GM19193 (cell line): ENCODE data around the gene ATF7.

Source experiments
- POLR2A ChIP-seq: IDR thresholded peaks from 4 replicates; pipeline ENCODE4 v1.6.1; 2011; ENCODE audit not compliant: insufficient read depth, insufficient read length; ENCODE audit errors: extremely low read depth

ATF7 gene

DNA sequence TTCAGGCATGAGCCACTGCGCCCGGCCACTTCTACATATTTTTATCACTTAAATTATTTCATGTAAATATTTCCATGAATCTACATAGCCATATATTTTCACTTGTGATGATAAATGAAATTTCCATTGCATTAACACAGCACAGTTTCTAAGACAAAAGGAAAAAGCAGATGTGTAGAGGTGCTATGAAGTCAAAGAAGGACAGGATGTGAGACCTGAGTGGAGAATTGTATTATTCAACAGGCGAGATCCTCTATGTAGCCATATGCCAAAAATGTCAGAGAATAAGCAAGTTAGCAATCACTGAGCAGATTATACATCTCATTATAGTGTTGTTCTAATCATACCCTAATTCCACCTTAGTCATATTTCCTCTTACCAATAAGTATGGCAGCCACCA lies 38.1 kb downstream of the ATF7 start:
- TF ChIP-seq POLR2A: no peak

DNA sequence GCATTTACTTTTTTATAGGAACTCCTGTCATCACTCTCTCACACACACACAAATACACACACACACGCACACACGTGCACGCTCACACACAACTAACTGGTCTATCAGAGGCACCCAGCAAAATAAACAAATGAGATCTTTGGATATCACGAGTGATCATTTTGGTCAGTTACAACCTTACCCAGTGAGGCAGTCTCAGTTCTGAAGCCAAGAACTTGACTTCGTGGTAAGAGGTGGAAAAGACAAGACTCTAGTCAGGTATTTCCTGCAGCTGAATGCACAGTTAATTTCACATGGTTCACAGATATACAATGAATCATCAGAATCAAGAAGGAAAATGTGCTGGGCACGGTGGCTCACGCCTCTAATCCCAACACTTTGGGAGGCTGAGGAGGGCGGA lies 39.4 kb downstream of the ATF7 start:
- TF ChIP-seq POLR2A: no peak

DNA sequence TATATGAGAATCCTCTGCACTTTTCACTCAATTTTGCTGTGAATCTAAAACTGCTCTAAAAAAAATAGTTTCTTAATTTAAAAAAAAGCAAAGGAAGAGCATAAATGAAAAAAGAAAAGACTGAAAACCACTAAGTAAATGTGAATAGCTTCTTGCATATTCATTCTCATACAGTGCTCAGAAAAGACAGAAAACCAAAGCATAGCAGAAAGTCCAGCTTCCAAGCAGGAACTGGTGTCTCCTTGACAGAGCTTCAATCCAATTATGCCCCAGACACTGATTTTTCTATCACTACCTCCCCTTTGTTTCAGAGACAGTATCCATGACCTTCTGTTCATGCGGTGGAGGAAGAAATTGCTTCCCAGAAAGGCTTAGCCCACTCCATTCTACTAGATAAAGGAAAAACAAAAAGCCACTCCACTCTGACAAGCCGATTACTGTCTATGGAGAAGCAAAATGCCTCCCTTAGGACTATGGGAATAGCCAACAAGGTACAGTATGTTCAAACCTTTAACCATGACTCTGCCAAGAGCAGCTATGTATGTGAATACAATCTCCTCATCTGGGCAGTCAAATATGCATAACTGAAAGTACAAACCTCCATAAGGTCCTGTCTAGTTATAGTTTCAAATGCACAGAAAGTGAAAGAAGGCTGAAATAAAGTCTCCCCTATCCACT lies 40.6 kb downstream of the ATF7 start:
- TF ChIP-seq POLR2A: no peak

DNA sequence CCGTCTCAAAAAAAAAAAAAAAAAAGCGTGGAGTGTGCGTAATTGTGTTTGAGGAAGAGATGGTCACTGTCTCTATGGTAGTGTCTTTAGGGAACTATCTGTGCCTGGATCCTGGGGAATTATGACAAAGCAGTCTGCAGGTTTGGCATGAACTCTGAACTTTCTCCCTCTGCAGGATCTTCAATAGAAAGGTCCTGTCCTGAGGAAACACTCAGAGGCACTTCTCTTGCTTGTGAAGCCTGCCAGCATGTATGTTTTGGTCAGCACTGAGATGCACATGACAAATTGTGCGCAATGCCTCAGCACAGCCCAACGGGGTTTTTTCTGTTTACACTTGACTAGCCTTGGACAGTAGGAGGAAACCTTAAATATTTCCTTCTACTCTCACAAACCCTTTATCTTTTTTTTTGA lies 46.6 kb downstream of the ATF7 start:
- no peak for TF ChIP-seq POLR2A

DNA sequence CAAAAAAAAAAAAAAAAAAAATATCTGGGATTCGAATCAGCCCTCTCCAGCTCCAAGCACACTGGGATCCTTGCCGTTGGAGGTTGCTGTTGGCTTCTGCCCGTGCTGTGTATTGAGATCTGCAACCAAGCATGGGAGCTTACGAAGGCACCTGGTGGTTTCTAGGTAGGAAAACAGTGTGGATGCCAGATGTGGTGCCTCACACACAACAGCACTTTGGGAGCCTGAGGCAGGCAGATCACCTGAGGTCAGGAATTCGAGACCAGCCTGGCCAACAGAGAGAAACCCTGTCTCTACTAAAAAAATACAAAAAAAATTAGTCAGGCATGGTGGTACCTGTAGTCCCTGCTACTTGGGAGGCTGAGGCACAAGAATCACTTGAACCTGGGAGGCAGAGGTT lies 47.4 kb downstream of the ATF7 start:
- no peak for TF ChIP-seq POLR2A

DNA sequence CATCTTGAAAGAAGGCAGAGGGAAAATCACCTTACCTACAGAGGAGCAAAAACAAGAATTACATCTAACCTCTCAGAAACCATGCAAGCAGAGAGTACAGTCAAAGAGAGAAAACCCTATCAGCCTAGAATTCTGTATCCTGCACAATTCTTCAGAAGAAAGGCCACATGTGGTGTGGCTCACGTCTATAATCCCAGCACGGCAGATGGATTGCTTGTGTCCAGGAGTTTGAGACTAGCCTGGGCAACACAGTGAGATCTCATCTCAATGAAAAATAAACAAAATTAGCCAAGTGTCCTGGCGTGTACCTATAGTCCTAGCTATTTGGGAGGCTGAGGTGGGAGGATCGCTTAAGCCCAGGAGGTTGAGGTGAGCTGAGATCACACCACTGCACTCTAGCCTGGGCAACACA lies 48.2 kb downstream of the ATF7 start:
- TF ChIP-seq POLR2A: no peak

DNA sequence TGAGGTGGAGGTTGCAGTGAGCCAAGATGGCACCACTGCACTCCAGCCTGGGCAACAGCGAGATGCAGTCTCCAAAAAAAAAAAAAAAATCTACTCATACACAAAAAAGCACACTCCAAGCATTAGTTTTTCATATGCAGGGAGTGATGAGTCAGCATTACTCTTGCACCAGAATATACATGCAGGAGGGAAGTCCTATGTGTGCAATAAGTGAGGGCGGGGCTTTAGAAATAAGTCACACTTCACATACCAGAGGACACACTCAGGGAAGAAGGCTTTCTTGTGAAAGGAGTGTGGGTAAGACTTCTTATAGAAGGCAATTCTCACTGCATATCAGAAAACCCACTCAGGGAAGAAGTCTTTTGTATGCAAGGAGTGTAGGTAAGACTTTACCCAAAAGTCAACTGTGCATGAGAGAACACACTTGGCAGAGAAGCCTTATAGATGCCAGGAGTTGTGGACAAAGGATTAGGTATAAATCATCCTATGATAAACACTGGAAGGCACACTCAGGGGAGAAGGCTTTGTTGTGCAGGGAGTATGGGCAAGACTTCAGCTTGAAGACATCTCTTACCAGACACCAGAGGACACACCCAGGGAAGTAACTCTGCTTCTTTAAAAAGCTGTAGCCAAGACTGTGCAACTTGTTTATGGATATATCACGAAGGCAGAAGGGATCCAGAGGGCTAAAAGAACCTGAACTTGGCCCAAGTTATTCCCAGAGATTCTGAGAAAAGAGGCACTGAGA lies 50.5 kb downstream of the ATF7 start:
- no peak for TF ChIP-seq POLR2A

DNA sequence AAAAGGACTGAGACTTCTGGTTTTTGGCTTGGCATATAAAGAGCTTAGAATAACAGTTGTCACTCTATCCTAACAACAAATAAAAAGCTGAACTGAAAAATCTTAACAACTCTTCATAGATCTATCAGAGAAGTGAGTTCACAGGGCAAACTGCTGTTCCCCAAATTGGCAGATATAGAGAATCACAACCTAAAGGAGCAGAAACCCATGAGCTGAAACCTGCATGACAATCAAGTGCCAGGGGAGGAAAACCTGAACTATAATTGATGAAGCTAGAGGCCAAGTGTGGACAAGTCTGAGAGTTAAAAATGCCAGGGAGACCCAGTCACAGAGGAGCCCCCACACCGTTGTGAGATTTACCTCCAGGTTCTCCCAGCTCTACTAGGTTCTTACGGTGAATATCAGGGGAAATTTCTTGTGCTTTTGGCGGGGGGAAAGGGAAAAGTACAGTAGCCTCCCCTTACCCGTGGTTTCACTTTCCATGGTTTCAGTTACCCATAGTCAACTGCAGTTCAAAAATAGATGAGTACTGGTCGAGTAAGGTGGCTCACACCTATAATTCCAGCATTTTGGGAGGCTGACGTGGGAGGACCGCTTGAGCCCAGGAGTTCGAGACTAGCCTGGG lies 53.9 kb downstream of the ATF7 start:
- TF ChIP-seq POLR2A: no peak

DNA sequence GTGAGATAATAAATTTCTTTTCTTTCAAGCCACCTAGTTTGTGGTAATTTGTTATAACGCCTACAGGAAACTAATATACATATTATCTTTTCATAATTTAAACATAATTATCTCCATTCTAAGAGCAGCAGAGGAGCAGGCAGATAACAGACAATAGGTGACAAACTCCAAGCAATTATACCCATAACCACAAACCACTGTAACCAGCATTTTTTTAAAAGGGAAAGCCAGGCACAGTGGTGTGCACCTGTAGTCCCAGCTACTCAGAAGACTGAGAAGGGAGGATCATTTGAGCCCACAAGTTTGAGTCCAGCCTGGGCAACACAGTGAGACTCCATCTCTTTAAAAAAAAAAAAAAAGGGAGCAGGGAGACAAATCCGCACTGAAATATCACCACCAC lies 54.9 kb downstream of the ATF7 start:
- TF ChIP-seq POLR2A: no peak

DNA sequence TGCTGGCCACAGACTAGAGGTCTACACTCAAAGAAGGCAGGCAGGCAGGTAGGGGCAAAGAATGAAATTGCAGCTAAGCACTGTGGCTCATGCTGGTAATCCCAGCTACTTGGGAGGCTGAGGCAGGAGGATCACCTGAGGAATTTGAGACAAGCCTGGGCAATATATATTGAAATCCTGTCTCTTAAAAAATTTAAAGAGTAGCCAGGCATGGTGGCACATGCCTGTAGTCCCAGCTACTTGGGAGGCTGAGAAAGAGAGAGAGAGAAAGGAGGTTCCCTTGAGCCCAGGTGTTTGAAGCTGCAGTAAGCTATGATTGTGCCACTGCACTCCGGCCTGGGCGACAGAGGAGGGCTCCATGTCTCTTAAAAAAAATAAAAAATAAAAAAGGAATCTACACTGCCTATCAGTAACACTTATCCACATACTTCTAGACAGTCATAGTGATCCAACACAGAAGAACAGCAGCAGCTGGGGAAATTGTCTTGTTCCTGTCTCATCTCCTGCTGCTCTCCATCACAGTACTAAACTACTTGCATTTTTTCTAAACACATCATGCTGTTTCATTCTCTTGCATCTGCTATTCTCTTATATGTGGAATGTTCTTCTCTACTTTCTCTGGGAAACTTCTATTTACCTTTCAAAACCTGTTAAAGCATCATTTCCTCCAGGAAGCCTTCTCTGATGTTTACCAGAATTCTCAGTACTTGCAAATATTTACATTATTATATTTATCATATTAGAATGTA lies 57.2 kb downstream of the ATF7 start:
- TF ChIP-seq POLR2A: no peak

DNA sequence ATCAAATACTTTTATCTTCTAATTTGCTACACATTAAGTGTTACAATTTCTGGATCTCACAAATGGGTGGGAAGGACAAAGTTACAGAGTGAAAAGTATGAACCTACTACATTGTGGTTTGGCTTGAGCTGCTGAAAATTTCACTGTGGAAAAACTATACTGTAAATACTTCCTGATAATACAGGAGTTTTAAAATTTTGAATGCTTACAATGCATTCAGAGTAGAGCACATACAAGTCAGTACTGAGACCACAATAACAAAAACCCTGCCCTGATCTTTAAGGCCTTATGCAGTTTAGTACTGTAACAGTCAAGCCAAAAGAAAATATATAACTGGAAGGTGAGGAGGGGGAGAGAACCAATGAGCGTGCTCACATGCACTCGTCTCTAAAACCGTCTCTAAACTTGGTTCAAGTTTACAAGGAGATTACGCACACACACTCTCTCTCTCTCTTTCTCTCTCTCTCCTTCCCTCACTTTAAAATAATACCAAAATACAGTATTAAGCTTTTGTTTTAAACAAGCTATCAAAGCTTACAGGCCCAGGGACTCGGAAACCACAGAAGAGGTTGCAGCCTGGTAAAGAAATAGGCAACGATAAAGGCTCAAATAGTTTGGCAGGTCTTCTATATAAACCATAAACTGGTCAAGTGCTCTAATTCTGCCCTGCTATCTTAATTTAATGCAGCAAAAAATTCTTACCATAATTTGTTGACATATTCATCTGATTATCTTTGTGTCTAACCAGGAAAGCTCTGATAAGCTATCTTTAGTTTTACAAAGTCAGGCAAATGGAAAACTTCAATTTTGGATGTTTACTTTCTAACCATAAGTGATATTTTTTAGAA lies 58.0 kb downstream of the ATF7 start:
- TF ChIP-seq POLR2A: no peak

DNA sequence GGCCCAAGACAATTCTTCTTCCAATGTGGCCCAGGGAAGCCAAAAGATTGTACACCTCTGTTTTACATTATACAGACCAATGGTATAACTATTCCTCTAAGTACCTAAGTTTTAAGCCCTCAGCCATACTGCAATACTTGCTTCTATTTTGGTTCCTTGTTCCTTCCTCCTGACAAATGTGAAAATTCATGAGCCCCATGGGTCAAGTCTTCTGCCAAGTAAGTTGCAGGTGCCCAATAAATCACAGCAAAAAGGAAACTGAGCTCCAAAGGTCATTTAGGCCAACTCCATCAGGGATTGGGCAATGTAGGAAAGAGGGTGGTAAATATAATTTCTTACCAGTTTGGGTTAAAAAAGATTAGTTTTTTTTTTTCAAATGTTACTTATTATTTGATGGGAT lies 61.2 kb downstream of the ATF7 start:
- no peak for TF ChIP-seq POLR2A

DNA sequence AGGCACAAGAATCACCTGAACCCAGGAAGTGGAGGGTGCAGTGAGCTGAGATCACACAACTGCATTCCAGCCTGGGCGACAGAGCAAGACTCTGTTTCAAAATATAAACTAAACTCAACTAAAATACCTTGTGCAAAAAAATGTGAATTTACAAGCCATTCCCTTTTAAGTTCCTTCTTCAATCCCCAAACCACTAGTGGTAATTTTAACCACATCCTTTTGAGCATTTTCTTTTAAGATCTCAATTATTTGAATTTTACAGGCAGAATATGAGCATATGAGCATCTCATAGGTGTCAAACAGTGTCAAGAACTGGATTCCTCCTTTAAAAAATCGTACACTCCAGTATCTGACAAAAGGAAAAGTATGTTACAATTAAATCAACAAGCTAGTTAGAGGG lies 61.9 kb downstream of the ATF7 start:
- TF ChIP-seq POLR2A: no peak

DNA sequence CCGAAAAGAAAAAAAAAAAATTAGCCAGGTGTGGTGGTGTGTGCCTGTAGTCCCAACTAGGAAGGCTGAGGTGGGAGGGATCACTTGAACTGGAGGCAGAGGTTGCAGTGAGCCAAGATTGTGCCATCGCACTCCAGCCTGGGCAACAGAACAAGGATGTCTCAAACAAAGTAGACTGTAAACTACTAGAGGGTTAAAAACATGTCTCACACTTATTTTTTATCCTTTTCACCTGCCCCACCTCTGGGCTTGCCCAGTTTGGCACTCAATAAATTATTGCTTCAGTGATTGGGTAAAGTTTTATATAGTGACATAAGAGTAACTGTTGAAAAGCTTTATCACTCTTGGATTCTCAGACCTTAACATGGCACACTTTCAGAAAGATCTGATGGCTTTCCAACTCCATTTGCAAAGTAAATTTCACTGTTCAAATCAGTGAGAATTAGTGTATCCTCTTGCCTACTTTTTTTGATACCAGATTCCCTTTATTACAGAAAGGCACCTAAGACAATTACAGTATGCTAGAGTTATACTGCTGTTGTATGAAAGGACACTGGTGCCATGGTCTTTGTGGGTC lies 62.6 kb downstream of the ATF7 start:
- TF ChIP-seq POLR2A: no peak
